ENCODE measurements around the gene CCDC40. TPM values are rescaled to one million over a fixed set of nuclear protein-coding genes. Genes with fewer than 3 reads are reported as not detected.

CCDC40 gene
- total RNA-seq, 2 donors from 2014 or later, result 2.9 to 13.5 TPM

DNA sequence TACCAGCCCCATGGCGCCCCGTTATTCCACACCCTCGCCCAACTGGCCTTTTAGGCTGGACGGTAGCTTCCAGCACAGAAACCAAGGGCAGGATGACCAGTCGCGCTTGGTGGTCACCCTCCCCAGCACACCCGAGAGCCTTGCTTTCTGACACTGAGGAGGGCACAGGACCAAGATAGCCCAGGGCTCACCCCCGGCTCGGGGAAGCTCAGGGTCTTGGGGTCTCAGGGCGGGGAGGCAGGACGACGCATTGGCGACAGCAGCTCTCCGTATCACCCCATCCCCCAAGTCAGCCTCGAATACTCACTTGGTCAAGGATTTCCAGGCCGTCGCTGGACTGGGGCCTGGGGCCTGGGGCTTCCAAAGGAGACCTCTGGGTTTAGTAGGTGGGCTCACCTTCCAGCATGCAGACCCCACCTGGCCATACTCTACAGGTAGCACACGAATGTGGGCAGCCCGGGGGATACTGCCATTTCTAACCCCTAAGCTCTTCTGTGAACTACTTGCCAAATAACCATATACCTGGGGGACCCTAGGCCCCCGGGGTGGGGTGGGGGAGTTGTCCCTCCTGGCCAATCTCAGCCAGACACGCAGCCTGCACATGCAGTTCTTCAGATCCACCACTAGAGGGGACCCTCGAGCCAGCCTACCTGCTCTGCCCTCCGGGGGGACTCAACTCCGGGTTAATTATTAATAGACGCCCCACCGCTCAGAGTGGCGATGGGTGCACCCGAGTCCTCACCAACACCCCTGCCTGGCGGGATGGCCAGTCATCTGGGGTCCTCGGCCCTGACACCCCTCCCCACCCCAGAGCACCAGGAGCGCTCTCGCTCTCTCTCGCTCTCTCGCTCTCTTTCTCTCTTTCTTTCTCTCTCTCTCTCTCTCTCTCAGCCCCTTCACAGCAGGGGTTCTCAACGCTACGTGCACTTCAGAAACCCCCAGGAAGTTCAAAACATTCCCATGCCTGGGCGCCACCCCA, 30.8 kb upstream of the CCDC40 start:
- TF ChIP-seq POLR2A (IDR thresholded peaks at IDR 0.05), result no peak
- TF ChIP-seq, protein P1, sequence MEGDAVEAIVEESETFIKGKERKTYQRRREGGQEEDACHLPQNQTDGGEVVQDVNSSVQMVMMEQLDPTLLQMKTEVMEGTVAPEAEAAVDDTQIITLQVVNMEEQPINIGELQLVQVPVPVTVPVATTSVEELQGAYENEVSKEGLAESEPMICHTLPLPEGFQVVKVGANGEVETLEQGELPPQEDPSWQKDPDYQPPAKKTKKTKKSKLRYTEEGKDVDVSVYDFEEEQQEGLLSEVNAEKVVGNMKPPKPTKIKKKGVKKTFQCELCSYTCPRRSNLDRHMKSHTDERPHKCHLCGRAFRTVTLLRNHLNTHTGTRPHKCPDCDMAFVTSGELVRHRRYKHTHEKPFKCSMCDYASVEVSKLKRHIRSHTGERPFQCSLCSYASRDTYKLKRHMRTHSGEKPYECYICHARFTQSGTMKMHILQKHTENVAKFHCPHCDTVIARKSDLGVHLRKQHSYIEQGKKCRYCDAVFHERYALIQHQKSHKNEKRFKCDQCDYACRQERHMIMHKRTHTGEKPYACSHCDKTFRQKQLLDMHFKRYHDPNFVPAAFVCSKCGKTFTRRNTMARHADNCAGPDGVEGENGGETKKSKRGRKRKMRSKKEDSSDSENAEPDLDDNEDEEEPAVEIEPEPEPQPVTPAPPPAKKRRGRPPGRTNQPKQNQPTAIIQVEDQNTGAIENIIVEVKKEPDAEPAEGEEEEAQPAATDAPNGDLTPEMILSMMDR (IDR thresholded peaks at IDR 0.05), result peak; percentile 93 to 100 (median 97)
- 29 to 35% methylated on average over 27 to 37 of the region's 37 CpGs for WGBS, 2 donors
- ATAC-seq (peak; percentile 49), DNase-seq (peak; percentile 57 to 67 (median 63))
- peak overlapping the region in 1 of 2 donors; percentile 43 for H3K4me3 ChIP-seq
- H3K27me3 ChIP-seq, result no peaks in the 10 kb centered on the region
- no peaks in the 10 kb centered on the region for H3K36me3 ChIP-seq (replicated peaks in 1 of 2; ENCODE audit: insufficient read depth in 1 of 2, low read depth in 2 of 2)
- no peaks in the 10 kb centered on the region for H3K9me3 ChIP-seq
- intact Hi-C loops (cut with DNase I), result no loop called here
- H3K4me1 ChIP-seq, result peaks cover 29% of the 10 kb centered on the region
- peak overlapping the region in 3 of 4 donors; percentile 41 to 66 (median 59) for H3K27ac ChIP-seq

DNA sequence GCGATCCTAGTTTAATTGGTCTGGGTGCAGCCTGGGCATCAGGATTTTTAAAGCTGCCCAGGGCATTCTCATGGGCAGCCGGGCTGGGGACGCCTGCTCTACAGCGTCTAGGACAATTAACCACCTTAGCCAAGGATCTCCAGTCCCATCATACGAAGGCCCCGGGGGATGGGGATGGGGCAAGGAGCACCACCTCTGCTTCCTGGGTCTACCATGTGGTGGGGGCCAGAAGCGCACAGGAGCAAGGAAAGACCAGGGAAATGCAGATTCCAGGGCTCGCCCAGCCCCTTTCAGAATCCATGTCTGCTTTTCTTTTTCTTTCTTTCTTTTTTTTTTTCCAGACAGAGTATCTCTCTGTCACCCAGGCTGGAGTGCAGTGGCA, 30.1 kb upstream of the CCDC40 start:
- peak; percentile 7 for ATAC-seq
- H3K27ac ChIP-seq, result peak overlapping the region in 3 of 4 donors; percentile 41 to 66 (median 59)
- H3K4me3 ChIP-seq, result no peak overlapping the region
- DNase-seq, result no peak
- no peaks in the 10 kb centered on the region for H3K36me3 ChIP-seq (replicated peaks in 1 of 2; ENCODE audit: insufficient read depth in 1 of 2, low read depth in 2 of 2)
- no peaks in the 10 kb centered on the region for H3K9me3 ChIP-seq
- no peaks in the 10 kb centered on the region for H3K27me3 ChIP-seq
- H3K4me1 ChIP-seq, result peaks cover 29% of the 10 kb centered on the region
- intact Hi-C loops (cut with DNase I), result no loop called here
- TF ChIP-seq POLR2A (IDR thresholded peaks at IDR 0.05), result no peak
- TF ChIP-seq, protein P1 (IDR thresholded peaks at IDR 0.05), result no peak
- 30 to 32% methylated on average over 8 of the region's 8 CpGs for whole genome bisulfite sequencing, 2 donors

DNA sequence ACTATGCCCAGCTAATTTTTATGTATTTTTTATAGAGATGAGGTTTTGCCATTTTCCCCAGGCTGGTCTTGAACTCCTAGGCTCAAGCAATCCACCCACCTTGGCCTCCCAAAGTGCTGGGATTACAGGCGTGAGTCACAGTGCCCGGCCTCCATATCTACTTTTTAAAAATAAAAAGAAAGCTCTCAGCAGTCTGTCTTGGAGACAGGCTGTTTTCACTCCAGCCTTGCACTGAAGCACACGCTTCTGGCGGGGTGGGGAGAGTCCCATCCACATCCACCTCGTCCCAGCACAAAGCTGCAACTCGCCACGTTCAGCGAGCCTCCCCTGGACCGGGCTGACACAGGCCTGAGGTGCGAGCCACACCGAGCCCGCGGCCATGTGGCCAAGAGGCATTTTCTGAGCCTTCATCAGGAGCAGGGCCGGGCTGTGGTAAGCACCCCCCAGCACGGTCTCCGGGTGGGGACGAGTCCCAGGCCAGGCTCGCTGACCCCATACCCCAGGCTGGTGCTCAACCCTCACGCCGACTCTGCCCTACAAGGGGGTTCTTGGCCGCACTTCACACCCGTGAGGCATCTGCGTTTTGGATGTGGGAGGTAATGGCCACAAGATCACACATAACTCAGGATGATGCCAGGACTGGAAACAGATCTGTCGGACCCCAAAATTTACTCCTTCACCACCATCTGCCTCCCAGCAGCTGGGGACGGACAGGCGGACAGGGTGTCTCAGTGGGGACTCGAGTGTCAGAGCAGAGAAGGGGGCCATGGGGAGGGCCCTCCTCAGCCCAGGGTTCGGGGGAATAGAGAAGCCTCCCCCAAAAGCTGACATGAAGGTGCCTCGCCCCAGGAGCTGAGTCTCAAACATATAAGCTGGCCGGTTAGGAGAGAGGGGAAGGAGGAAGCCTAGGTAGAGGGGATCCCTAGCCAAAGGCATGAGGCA, 29.4 kb upstream of the CCDC40 start:
- H3K36me3 ChIP-seq (replicated peaks in 1 of 2; ENCODE audit: insufficient read depth in 1 of 2, low read depth in 2 of 2), result no peaks in the 10 kb centered on the region
- H3K27me3 ChIP-seq, result no peaks in the 10 kb centered on the region
- DNase-seq, result no peak
- H3K4me3 ChIP-seq, result no peak overlapping the region
- no peaks in the 10 kb centered on the region for H3K9me3 ChIP-seq
- 92 to 93% methylated on average over 24 to 30 of the region's 30 CpGs for WGBS, 2 donors
- H3K4me1 ChIP-seq, result peaks cover 29% of the 10 kb centered on the region
- TF ChIP-seq, protein P1 (IDR thresholded peaks at IDR 0.05), result no peak
- intact Hi-C loops (cut with DNase I), result no loop called here
- no peak overlapping the region for H3K27ac ChIP-seq
- no peak for ATAC-seq

DNA sequence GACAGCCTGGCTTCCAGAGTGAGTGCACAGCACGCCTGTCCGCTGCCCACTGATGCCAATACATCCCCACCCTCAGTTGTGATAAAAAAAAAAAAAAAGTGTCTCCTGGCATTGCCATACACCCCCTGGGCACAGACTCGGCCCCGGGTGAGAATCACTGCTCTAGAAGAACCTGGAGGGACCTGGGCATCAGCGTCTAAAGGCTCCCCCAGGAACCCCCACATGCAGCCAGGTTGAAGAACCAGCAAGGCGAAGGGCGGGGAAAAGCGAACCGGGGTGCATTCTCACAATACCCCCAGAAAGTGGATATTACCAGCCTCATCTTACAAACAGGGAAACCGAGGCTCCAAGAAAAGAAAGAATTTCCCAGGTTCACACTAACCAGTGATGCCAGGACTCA, 28.5 kb upstream of the CCDC40 start:
- DNase-seq, result no peak
- Histone ChIP-seq H3K9me3 (no peaks in the 10 kb centered on the region), H3K27ac (no peak overlapping the region), H3K4me1 (peaks cover 29% of the 10 kb centered on the region), H3K27me3 (no peaks in the 10 kb centered on the region), H3K36me3 (replicated peaks in 1 of 2; ENCODE audit: insufficient read depth in 1 of 2, low read depth in 2 of 2) (no peaks in the 10 kb centered on the region), H3K4me3 (no peak overlapping the region)
- WGBS, 2 donors, result 65 to 74% methylated on average over 10 of the region's 10 CpGs
- TF ChIP-seq POLR2A (IDR thresholded peaks at IDR 0.05), result no peak
- TF ChIP-seq, protein P1 (IDR thresholded peaks at IDR 0.05), result no peak
- ATAC-seq, result no peak
- intact Hi-C loops (cut with DNase I), result no loop called here

All from body of pancreas (tissue), 4 donors.